ENCODE data around the gene C1RL.
A peak's percentile ranks its signal among the peaks of the same experiment; 100 is the strongest.

The C1RL gene

GRCh38 chr12:7092229-7092985 lies 16.6 kb downstream of the C1RL start, which contains the start of gene C1R:
Gene C1R (minus strand): TSS chr12:7092445. CDS start chr12:7092388, 57 bp downstream.
- peak; percentile 41 to 51 (median 50) for DNase-seq (ENCODE audit: low read depth in 3 of 3)

DNA sequence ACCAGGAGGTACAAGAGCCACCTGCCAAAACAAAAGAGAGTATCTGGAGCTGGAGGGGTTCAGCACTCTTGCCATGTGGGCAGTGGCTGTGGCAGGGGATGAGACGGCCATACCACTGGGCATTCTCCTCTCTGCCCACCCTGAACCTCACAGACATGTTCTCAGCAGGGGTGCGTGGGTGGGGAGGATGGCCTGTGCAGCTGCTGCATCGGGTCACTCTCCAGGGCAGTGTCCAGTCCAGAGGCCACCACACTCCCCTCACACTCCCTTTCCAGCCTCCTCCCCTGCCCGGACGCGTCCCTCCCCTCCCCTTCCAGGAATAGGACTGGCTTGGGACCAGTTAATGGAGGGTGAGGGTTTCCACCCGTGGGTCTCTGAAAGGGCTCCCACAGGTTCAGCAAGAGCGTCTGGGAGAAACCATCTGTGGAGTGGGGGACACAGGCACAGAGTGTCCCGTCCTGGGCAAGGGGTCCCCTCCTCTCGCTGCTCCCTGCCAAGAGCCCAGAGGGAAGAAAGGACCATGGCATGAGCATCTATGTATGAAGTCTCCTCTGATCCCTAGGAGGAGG lies 17.3 kb downstream of the C1RL start:
- DNase-seq (ENCODE audit: low read depth in 3 of 3), result no peak

- DNase-seq (ENCODE audit: low read depth in 3 of 3), result no peak
Measured at GRCh38 chr12:7091171-7091570, 17.8 kb downstream of the C1RL start.

DNA sequence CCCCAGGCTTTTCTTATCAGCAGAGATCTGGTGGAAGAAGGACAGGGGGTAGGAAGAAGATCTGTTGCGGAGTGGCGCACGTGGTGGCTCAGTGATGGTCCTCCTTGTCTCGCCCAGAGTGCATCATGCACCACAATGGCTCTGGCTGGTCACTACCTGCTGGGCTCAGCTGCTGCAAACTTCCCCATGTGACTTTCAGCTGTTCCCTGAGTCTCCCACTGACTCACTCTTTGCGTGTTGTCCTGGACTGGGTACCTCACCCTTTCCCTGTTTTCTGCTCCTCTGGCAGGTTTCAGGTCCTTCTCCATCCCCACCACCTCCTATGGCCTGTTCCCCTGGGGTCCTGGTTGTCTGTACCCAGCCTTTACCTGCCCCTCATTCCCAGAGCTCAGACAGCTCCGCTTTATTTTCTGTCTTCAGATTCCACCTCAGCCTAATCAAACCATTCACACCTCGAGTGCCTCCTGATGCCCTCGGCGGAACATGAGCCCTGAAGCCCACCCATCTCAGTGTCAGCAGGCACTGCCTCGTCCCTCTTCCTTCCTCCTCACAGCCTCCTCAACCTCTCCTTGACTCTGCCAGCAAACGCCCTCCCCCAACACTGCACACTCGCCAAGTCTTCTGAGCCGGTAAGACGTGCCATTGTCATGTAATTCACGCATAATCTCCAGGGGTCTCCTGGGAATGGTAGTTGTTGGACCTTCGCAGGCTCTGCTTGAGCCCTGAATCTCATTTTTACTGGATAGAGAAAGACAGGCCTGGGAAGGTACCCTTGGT lies 18.6 kb downstream of the C1RL start:
- no peak for DNase-seq (ENCODE audit: low read depth in 3 of 3)

DNA sequence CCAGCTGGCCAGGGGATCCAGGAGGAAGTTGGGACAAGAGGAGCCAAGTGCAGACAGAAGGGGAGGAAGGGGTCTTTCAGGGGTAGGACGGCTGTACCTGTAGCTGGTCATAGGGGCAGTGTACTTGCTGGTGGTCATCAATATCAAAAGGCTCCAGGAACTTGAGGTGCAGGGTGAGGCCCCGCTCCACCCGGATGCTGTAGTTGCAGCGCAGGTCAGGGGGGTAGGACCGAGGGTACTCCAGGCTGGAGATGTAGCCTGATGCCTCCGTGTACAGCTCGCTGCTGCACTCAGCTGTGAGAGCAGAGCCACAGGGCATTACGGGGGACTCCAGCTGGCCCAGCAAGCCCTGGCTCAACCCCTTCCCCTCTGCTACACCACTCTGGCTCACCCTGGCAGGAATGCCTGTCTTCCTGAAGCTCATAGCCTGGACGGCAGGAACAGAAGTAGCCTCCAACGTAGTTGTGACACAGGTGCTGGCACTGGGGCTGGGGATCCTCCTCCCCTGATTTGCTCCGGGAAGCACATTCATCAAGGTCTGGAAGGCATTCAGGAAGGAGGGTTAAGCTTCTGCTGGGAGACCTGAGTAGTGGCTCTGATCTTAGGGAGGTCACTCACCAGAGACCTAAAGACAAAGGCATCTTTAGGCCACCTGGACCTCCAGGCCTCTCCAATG lies 19.7 kb downstream of the C1RL start:
- no peak for DNase-seq (ENCODE audit: low read depth in 3 of 3)

DNA sequence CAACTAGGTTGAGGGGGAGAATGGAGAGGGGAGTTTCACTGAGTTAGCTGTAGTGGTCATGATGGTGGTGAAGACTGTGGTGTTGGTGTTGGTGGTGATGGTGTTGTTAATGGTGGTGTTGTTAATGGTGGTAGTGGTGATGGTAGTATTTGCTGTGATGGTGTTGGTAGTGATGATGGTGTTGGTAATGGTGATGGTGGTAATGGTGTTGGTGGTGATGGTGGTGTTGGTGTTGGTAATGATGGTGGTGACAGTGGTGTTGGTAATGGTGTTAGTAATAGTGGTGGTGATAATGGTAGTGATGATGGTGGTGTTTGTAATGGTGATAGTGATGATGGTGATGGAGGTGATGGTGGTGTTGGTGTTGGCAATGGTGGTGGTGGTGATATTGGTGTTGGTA lies 25.9 kb downstream of the C1RL start:
- no peak for DNase-seq (ENCODE audit: low read depth in 3 of 3)

DNA sequence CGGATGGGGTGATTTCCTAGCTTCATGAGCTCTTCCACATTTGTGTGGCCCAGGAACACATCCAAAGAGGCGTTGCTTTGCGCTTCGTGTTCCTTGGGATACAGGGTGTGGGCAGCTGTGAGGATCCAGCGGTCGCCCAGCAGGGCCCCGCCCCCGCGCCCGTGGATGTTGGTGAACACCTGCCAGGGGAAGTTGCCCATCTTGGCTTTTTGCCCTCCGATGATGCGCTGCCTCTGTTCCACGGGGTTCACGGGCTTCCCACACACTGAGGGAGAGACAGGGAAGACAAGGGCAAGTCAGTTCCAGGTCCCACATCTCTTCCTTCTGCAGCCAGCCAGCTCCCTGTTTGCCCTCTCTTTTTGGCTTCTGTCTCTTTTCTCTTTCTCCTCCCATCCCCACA lies 28.0 kb downstream of the C1RL start:
- DNase-seq (ENCODE audit: low read depth in 3 of 3), result no peak

- DNase-seq (ENCODE audit: low read depth in 3 of 3), result no peak
Measured at GRCh38 chr12:7079826-7080125, 29.2 kb downstream of the C1RL start.

DNA sequence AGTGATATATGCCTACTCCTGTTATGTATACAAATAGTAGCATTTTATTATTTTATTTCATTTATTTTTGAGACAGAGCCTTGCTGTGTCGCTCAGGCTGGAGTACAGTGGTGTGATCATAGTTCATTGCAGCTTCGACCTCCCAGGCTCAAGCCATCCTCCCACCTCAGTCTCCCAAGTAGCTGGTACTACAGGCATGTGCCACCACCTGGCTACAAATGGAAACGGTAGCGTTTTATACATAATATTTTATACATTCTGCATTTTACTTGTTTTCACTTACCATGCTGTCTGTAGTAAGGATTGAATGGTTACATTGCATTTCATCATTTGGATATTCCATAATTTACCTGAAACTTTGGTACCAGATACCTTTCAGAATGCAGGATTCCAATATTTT lies 30.9 kb downstream of the C1RL start:
- DNase-seq (ENCODE audit: low read depth in 3 of 3), result no peak

- DNase-seq (ENCODE audit: low read depth in 3 of 3), result no peak
Measured at GRCh38 chr12:7076493-7076892, 32.5 kb downstream of the C1RL start.

DNA sequence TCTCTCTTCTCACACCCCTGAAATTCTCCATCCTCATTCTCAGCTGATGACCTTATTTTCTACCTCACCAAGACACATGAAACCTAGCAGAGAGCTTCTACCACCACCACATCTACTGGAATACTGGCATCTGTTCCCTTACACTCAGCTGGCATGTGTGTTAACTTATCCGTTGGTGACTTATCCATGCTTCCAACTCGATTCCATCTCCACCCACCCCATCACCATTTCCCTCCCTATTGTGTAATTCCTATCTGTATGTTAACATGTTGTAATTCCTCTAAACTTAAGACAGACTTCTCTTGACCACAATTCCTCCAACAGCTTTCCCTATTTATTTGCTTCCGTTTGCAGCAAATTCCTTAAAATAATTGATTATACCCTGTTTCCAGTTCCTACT lies 33.1 kb downstream of the C1RL start:
- no peak for DNase-seq (ENCODE audit: low read depth in 3 of 3)

- no peak for DNase-seq (ENCODE audit: low read depth in 3 of 3)
Measured at GRCh38 chr12:7075518-7075917, 33.5 kb downstream of the C1RL start.

DNA sequence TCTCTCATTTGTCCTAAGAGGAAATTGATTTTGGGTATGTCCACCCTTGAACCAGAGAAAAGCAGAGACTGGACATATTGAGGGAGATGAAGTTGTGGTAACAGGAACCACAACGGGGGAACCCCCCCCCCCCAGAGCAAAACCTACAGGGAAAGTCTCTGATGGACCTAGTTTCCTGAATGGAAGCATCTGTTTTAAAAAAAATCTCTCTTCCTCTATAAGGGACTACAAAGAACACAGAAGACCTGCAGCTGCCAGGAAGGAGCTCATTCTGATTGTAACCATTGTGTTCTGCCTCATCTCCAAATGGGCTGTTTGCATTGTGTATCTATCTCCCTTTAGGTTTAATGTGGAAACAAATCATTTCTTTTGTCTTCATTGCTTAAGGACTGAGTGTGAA lies 35.1 kb downstream of the C1RL start:
- DNase-seq (ENCODE audit: low read depth in 3 of 3), result no peak

DNA sequence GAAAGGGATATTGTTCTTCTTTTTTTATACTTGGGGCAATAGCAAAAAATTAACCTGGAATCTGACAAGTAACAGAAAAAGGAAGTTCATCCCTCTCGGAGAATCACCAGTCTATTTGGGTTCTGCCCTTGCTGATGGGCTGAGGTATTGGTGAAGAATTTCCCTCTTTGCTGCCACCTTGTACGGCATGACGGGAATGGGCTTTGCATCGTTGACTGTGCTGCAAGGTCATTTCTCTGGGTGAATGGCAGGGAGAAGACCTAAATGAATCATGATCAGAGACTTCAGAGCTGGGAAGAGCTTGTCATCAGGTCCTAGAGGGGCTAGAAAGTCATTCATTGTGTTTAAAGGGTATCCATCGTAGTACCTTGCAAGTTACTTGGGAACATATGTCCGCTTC lies 36.5 kb downstream of the C1RL start:
- DNase-seq (ENCODE audit: low read depth in 3 of 3), result no peak

- DNase-seq (ENCODE audit: low read depth in 3 of 3), result no peak
Measured at GRCh38 chr12:7072035-7072434, 37.0 kb downstream of the C1RL start.

DNA sequence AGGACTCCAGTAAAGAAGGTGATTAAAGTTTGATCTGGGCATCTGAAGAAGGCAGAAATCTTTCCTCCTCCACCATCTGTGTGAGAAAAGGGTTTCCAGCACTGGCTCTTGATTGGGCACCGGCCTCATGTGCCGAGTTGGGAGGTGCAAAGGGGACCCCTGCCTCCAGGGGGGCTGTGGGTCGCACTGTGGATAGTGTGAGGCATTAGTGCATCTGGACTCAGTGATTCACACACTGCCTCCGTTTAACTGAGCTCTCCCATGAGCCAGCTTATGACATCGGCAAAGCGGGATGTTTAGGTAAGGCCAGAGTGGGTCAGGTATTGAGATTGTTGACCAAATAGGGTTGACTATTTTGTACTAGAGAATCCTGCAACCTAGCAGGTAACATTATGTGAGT lies 39.6 kb downstream of the C1RL start:
- no peak for DNase-seq (ENCODE audit: low read depth in 3 of 3)

- DNase-seq (ENCODE audit: low read depth in 3 of 3), result no peak
Measured at GRCh38 chr12:7068994-7069346, 40.0 kb downstream of the C1RL start.

DNA sequence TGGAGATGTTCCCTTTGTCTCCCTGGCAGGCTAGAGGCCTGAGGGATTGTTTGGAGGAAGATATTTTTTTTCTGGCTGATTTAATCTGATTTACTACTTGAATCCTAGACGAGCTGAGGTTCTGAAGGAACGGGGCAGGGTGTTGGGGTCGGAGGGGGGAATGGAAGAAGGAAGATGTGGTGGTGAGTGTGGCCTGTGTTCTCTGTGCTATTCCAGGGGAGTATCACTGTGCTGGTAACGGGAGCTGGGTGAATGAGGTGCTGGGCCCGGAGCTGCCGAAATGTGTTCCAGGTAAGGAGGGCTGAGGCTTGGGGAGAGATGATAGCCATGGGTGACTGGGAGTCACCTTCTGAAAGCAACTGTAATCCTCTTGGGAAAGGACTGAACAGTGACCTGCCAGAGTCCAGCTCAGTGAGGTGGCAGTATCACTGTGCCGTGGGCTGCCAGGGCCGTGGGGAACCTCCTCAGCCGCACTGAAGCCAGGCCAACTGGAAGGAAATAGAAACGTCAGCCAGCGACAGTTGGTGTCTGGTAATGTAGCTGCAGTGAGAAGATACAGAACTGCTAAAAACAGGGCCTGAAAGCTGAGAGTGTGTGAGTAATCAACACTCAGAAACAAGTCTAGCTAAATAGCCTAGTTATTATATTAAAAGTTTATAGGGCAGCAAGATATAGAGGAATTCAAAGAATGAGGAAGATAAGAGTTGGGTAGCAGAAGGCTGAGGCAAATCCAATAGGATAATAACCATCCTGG lies 40.6 kb downstream of the C1RL start:
- no peak for DNase-seq (ENCODE audit: low read depth in 3 of 3)

- DNase-seq (ENCODE audit: low read depth in 3 of 3), result no peak
Measured at GRCh38 chr12:7067096-7067495, 41.9 kb downstream of the C1RL start.

DNA sequence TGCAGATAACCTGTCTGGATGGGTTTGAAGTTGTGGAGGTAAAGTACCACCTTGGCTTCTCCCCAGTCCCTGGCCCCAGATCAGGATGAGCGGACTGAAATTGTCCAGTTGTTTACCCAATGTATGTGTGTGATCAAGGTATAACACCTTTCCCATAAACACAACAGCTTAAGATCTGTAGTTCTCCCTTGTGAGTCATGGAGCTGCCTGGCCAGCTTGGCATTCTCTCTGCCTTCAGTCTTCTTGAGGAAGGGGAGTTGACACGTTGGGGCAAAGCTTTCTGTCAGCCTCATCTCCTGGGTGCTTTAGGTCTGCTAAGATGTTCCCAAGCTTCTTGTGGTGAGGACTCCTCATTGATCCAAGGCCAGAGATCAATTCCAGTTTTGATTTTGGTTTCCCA lies 42.4 kb downstream of the C1RL start:
- no peak for DNase-seq (ENCODE audit: low read depth in 3 of 3)

DNA sequence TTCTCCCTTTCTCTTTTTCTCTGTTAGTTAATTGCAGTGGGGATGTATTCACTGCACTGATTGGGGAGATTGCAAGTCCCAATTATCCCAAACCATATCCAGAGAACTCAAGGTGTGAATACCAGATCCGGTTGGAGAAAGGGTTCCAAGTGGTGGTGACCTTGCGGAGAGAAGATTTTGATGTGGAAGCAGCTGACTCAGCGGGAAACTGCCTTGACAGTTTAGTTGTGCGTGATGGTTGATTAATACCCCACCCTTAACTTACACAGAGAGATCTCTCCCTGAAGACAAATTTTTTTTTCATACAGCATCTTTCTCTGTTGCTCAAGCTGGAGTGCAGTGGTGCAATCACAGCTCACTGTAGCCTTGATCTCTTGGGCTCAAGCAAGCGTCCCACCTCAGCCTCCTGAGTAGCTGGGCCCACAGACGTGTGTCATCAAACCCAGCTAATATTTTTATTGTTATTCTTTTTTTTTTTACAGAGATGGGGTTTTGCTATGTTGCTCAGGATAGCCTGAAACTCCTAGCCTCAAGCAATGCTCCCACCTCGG lies 43.9 kb downstream of the C1RL start:
- no peak for DNase-seq (ENCODE audit: low read depth in 3 of 3)

DNA sequence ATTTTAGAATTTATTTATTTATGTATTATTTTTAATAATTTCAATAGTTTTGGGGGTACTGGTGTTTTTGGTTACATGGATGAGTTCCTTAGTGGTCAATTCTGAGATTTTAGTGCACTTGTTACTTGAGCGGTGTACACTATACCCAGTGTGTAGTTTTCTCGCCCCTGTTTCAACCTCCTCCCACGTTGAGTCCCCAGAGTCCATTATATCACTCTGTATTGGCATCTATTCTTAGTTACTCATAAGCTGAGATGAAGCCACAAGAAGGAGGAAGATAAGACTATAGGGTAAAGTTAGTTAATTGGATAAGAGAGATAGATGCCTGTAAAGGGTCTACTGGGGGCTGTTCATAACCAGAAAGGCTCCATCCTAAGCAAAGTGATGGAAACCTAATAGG lies 44.5 kb downstream of the C1RL start:
- no peak for DNase-seq (ENCODE audit: low read depth in 3 of 3)
